Body of pancreas (tissue), 4 donors: ENCODE results near the gene CPOX.

Source experiments
- CTCF ChIP-seq, 7 experiments: fragments of 450-650 bp in 4 of 7; fragments of 200-600 bp in 3 of 7; sonication (generic) in 3 of 7; IDR thresholded peaks; one replicate each; pipeline ENCODE4 v1.5.1; 2016 to 2019; ENCODE audit warnings: antibody characterized with exemption in 7 of 7
- POLR2A ChIP-seq, 3 donors: fragments of 450-650 bp; IDR thresholded peaks; one replicate each; pipeline ENCODE4 v1.6.1; 2016; ENCODE audit warnings: antibody characterized with exemption in 3 of 3, mild to moderate bottlenecking in 2 of 3

GRCh38 chr3:98561727-98562521 is 31.5 kb downstream of the CPOX start:
- no peak for TF ChIP-seq CTCF (IDR thresholded peaks at IDR 0.05)
- no peak for TF ChIP-seq POLR2A (IDR thresholded peaks at IDR 0.05)
